PC-9 (cell line): ENCODE measurements around the gene DDX17. TPM values are rescaled to one million over a fixed set of nuclear protein-coding genes. Genes with fewer than 3 reads are reported as not detected.

ENCODE experiments used
- BruUV-seq: library from RNA; stranded (reverse); fragments of 400-500 nt; replicated peaks from 2 replicates; lab custom pipeline; 2021; lab: Mats Ljungman, UMichigan
- CTCF ChIA-PET: fragments of 300-600 bp; sonication (Branson Sonifier 250); formaldehyde crosslinking; loops from one replicate; lab custom pipeline; 2022; ENCODE audit warnings: antibody characterized with exemption; lab: Charles Lee
- POLR2A ChIA-PET: fragments of 300-600 bp; sonication (Branson Sonifier 250); formaldehyde crosslinking; loops from one replicate; lab custom pipeline; 2022; ENCODE audit warnings: antibody characterized with exemption; ENCODE audit not compliant: unreplicated experiment; lab: Charles Lee
- DNase-seq, 2 experiments: peaks; one replicate each; pipeline versions ENCODE4 v3.0.0 to v3.0.0-alpha.2; 2015 to 2022; ENCODE audit warnings: mixed read lengths in 1 of 2
- H2AFZ ChIP-seq: fragments of 200-600 bp; sonication (generic); 2 replicates; pipeline ENCODE4 v1.8.1; 2017; ENCODE audit warnings: antibody characterized with exemption
- H3F3A ChIP-seq: fragments of 200-600 bp; sonication (generic); 2 replicates; pipeline ENCODE4 v1.8.1; 2017; ENCODE audit warnings: antibody characterized with exemption, mild to moderate bottlenecking, low read depth; ENCODE audit not compliant: insufficient read depth
- H3K27ac ChIP-seq: fragments of 200-600 bp; sonication (generic); 2 replicates; pipeline ENCODE4 v1.6.1; 2016; ENCODE audit warnings: mixed run types
- H3K27me3 ChIP-seq: fragments of 200-600 bp; sonication (generic); 2 replicates; pipeline ENCODE4 v1.6.1; 2016; ENCODE audit warnings: low read depth, mixed run types; ENCODE audit not compliant: insufficient read depth
- H3K36me3 ChIP-seq: fragments of 200-600 bp; sonication (generic); 2 replicates; pipeline ENCODE4 v1.6.1; 2016; ENCODE audit warnings: low read depth, mixed run types
- H3K4me1 ChIP-seq: fragments of 200-600 bp; sonication (generic); replicated peaks from 2 replicates; pipeline ENCODE4 v1.6.1; 2016; ENCODE audit warnings: mixed run types; ENCODE audit not compliant: insufficient read depth
- H3K4me2 ChIP-seq: fragments of 200-600 bp; sonication (generic); 2 replicates; pipeline ENCODE4 v1.6.1; 2017; ENCODE audit warnings: mixed run types
- H3K4me3 ChIP-seq: fragments of 200-600 bp; sonication (generic); 2 replicates; pipeline ENCODE4 v1.6.1; 2016; ENCODE audit warnings: mixed run types
- H3K79me2 ChIP-seq: fragments of 200-600 bp; sonication (generic); 2 replicates; pipeline ENCODE4 v1.6.1; 2017; ENCODE audit warnings: low read depth, mixed run types
- H3K9me2 ChIP-seq: fragments of 200-600 bp; sonication (generic); 2 replicates; pipeline ENCODE4 v1.8.1; 2017; ENCODE audit warnings: mild to moderate bottlenecking; ENCODE audit not compliant: insufficient read depth
- H3K9me3 ChIP-seq: fragments of 200-600 bp; sonication (generic); 2 replicates; pipeline ENCODE4 v1.8.1; 2016; ENCODE audit warnings: low read depth; ENCODE audit not compliant: insufficient read depth
- H4K20me1 ChIP-seq: fragments of 200-600 bp; sonication (generic); 2 replicates; pipeline ENCODE4 v1.8.1; 2017; ENCODE audit not compliant: insufficient read depth
- CTCF ChIP-seq: fragments of 200-600 bp; sonication (generic); conservative IDR thresholded peaks from 2 replicates; pipeline ENCODE4 v1.6.1; 2017; ENCODE audit warnings: mixed run types, antibody characterized with exemption, mild to moderate bottlenecking, moderate library complexity
- EZH2 ChIP-seq: fragments of 200-600 bp; sonication (generic); IDR thresholded peaks from 2 replicates; pipeline ENCODE4 v1.8.0; 2017; ENCODE audit warnings: antibody characterized with exemption, low read depth
- intact Hi-C: fragments of 100-400 bp; cut with micrococcal nuclease; formaldehyde crosslinking; loops from one replicate; pipeline ENCODE4 v1.10.0; 2022; ENCODE audit not compliant: unreplicated experiment
- total RNA-seq: library from RNA; stranded (reverse); gene quantifications from 2 replicates; pipeline ENCODE4 v1.2.3, GENCODE V29; 2021

The DDX17 gene
- total RNA-seq, 1 experiment from 2014 or later: 511 TPM

GRCh38 chr22:38453996-38454352 is 52.1 kb downstream of the DDX17 start:
- Histone ChIP-seq H3K9me3 (no peaks in the 10 kb centered on the region), H3K27me3 (peaks cover 72% of the 10 kb centered on the region), H3K79me2 (no peaks in the 10 kb centered on the region), H3K36me3 (no peaks in the 10 kb centered on the region), H2AFZ (no peak overlapping the region), H3K4me1 (no peaks in the 10 kb centered on the region), H3K9me2 (no peaks in the 10 kb centered on the region), H4K20me1 (no peaks in the 10 kb centered on the region; the same call in 1 of the 2 replicates), H3K4me2 (no peak overlapping the region), H3K4me3 (no peak overlapping the region), H3F3A (no peaks in the 10 kb centered on the region; the same call in 1 of the 2 replicates), H3K27ac (no peak overlapping the region)
- CTCF ChIA-PET: no interaction called here
- BruUV-seq: no TSS peak
- DNase-seq: no peak
- POLR2A ChIA-PET: no interaction called here
- TF ChIP-seq EZH2 (no peak), CTCF (no peak)
- intact Hi-C loops: no loop called here

- Histone ChIP-seq H3K4me3 (no peak overlapping the region), H3K36me3 (no peaks in the 10 kb centered on the region), H2AFZ (no peak overlapping the region), H3K4me1 (no peaks in the 10 kb centered on the region), H3K4me2 (no peak overlapping the region), H3K27me3 (peaks cover 72% of the 10 kb centered on the region), H3K9me3 (no peaks in the 10 kb centered on the region), H3K27ac (no peak overlapping the region), H3K79me2 (no peaks in the 10 kb centered on the region), H3K9me2 (no peaks in the 10 kb centered on the region), H4K20me1 (no peaks in the 10 kb centered on the region; the same call in 1 of the 2 replicates), H3F3A (no peaks in the 10 kb centered on the region; the same call in 1 of the 2 replicates)
- CTCF ChIA-PET: interaction anchor here (0.6 kb wide), 1 partner anchor 155 kb away, joined by 7 read pairs; no protein-coding TSS in a partner anchor
- intact Hi-C loops: no loop called here
- DNase-seq: no peak
- no TSS peak for BruUV-seq
- POLR2A ChIA-PET: no interaction called here
- no peak for TF ChIP-seq EZH2
Observed at GRCh38 chr22:38453066-38453672, 52.9 kb downstream of the DDX17 start.

GRCh38 chr22:38452373-38453065 is 53.6 kb downstream of the DDX17 start:
- no peaks in the 10 kb centered on the region; the same call in 1 of the 2 replicates for H3F3A ChIP-seq
- intact Hi-C loops: no loop called here
- no peak overlapping the region for H3K4me3 ChIP-seq
- no TSS peak for BruUV-seq
- H3K27ac ChIP-seq: no peak overlapping the region
- H3K27me3 ChIP-seq: peaks cover 67% of the 10 kb centered on the region
- no peak for DNase-seq
- H3K9me3 ChIP-seq: no peaks in the 10 kb centered on the region
- ChIA-PET CTCF (interaction anchor here (0.6 kb wide), 1 partner anchor 154 kb away, joined by 7 read pairs; no protein-coding TSS in a partner anchor), POLR2A (no interaction called here)
- H3K4me1 ChIP-seq: no peaks in the 10 kb centered on the region
- H3K9me2 ChIP-seq: no peaks in the 10 kb centered on the region
- H3K79me2 ChIP-seq: no peaks in the 10 kb centered on the region
- TF ChIP-seq EZH2 (no peak), CTCF (no peak)
- H2AFZ ChIP-seq: no peak overlapping the region
- H4K20me1 ChIP-seq: no peaks in the 10 kb centered on the region; the same call in 1 of the 2 replicates
- no peaks in the 10 kb centered on the region for H3K36me3 ChIP-seq
- no peak overlapping the region for H3K4me2 ChIP-seq
